Measurements from ENCODE around the gene FOXO6. TPM values are rescaled to one million over a fixed set of nuclear protein-coding genes. Genes with fewer than 3 reads are reported as not detected.

Gene FOXO6
- polyA plus RNA-seq, 1 donor (not counting 4 experiments of a cell fraction or from before 2014, with no cell fraction given): not detected

DNA sequence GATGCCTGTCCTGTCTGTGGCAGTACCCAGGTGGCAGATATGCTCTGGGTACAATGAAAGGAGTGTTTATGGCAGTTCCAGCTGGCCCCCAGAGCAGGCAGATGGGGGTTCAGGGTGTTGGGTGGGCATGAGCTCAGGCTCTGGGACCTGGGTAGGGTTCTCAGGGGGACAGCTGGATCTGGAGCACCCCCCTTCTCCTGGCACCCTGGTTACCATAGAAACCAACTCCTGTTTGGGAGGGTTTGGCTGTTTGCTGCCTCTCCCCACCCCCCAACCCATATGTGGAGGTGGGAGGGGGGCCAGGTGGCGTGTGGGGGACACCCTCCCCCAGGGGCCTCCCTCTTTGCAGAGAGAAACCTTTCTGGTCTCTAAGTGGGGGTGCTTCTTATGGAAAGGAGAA is 7.1 kb downstream of the FOXO6 start:
- Histone ChIP-seq H3K9me3 (ENCODE audit: control insufficient read depth, low read depth, low read length) (no peaks in the 10 kb centered on the region), H2AFZ (ENCODE audit: control insufficient read depth, low read length) (no peak overlapping the region), H3K4me2 (ENCODE audit: control insufficient read depth, extremely low read depth, insufficient read depth, low read depth, low read length) (no peak overlapping the region), H4K20me1 (ENCODE audit: control insufficient read depth, extremely low read depth, insufficient read depth, low read length) (peaks cover 5% of the 10 kb centered on the region), H3K79me2 (ENCODE audit: control insufficient read depth, insufficient read depth, low read length) (no peaks in the 10 kb centered on the region), H3K9me1 (ENCODE audit: control insufficient read depth, extremely low read depth, insufficient read depth, low read length) (no peaks in the 10 kb centered on the region), H3K9ac (ENCODE audit: control insufficient read depth, extremely low read depth, insufficient read depth, low read length) (no peak overlapping the region), H3K4me1 (ENCODE audit: control insufficient read depth, extremely low read depth, insufficient read depth, low read length) (peaks cover 2% of the 10 kb centered on the region), H3K27ac (ENCODE audit: control insufficient read depth, insufficient read depth, low read length) (no peak overlapping the region), H3K36me3 (ENCODE audit: control insufficient read depth in 2 of 2, extremely low read depth in 1 of 2, insufficient read depth in 2 of 2, low read length in 2 of 2) (no peaks in the 10 kb centered on the region), H3K4me3 (ENCODE audit: control insufficient read depth in 2 of 3, extremely low read depth in 1 of 3, insufficient read depth in 2 of 3, low read depth in 1 of 3, low read length in 3 of 3) (no peak overlapping the region), H3K27me3 (ENCODE audit: control insufficient read depth, extremely low read depth, insufficient read depth, low read length) (peaks cover 60% of the 10 kb centered on the region)
- no peak for TF ChIP-seq EZH2 (IDR thresholded peaks at IDR 0.05; ENCODE audit: low read length)
- TF ChIP-seq, protein P1, sequence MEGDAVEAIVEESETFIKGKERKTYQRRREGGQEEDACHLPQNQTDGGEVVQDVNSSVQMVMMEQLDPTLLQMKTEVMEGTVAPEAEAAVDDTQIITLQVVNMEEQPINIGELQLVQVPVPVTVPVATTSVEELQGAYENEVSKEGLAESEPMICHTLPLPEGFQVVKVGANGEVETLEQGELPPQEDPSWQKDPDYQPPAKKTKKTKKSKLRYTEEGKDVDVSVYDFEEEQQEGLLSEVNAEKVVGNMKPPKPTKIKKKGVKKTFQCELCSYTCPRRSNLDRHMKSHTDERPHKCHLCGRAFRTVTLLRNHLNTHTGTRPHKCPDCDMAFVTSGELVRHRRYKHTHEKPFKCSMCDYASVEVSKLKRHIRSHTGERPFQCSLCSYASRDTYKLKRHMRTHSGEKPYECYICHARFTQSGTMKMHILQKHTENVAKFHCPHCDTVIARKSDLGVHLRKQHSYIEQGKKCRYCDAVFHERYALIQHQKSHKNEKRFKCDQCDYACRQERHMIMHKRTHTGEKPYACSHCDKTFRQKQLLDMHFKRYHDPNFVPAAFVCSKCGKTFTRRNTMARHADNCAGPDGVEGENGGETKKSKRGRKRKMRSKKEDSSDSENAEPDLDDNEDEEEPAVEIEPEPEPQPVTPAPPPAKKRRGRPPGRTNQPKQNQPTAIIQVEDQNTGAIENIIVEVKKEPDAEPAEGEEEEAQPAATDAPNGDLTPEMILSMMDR (optimal IDR thresholded peaks at IDR 0.05 in 1 of 3, IDR thresholded peaks at IDR 0.05 in 1 of 3, conservative IDR thresholded peaks at IDR 0.05 in 1 of 3; ENCODE audit: extremely low read depth in 1 of 3, insufficient read depth in 2 of 3, low read length in 3 of 3): no peak
- dilution Hi-C loops (cut with MboI; ENCODE audit: extremely low pct_ligation_motif_present, low sequenced_read_pairs): no loop called here
- DNase-seq (ENCODE audit: low read depth, low spot score) (no peak), FAIRE-seq (no peak)

DNA sequence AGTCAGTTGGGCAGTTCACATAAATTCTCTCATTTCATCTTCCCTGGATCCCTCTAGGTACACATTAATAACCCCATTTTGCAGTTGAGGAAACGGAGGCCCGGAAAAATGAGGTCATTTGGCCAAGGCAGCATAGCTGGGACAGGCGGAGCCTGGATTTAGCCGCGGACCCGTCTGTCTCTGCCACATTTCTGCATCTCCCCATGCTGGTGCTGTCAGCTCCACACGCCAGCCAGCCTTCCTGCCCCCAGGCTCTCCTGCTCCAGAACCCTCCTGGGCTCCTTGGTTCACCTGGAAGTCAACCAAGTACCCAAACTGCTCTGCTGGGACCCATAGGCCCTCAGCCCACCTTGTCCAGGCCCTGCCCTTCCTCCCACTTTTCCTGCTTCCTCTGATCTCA is 7.6 kb downstream of the FOXO6 start:
- no peak overlapping the region for H3K27ac ChIP-seq (ENCODE audit: control insufficient read depth, insufficient read depth, low read length)
- no peaks in the 10 kb centered on the region for H3K9me3 ChIP-seq (ENCODE audit: control insufficient read depth, low read depth, low read length)
- no peak overlapping the region for H3K9ac ChIP-seq (ENCODE audit: control insufficient read depth, extremely low read depth, insufficient read depth, low read length)
- H3K79me2 ChIP-seq (ENCODE audit: control insufficient read depth, insufficient read depth, low read length): no peaks in the 10 kb centered on the region
- H2AFZ ChIP-seq (ENCODE audit: control insufficient read depth, low read length): no peak overlapping the region
- H3K4me3 ChIP-seq (ENCODE audit: control insufficient read depth in 2 of 3, extremely low read depth in 1 of 3, insufficient read depth in 2 of 3, low read depth in 1 of 3, low read length in 3 of 3): no peak overlapping the region
- peaks cover 2% of the 10 kb centered on the region for H3K4me1 ChIP-seq (ENCODE audit: control insufficient read depth, extremely low read depth, insufficient read depth, low read length)
- no peaks in the 10 kb centered on the region for H3K9me1 ChIP-seq (ENCODE audit: control insufficient read depth, extremely low read depth, insufficient read depth, low read length)
- H4K20me1 ChIP-seq (ENCODE audit: control insufficient read depth, extremely low read depth, insufficient read depth, low read length): peaks cover under 1% of the 10 kb centered on the region
- H3K36me3 ChIP-seq (ENCODE audit: control insufficient read depth in 2 of 2, extremely low read depth in 1 of 2, insufficient read depth in 2 of 2, low read length in 2 of 2): no peaks in the 10 kb centered on the region
- DNase-seq (ENCODE audit: low read depth, low spot score) (no peak), FAIRE-seq (no peak)
- TF ChIP-seq EZH2 (IDR thresholded peaks at IDR 0.05; ENCODE audit: low read length): no peak
- TF ChIP-seq, protein P1 (optimal IDR thresholded peaks at IDR 0.05 in 1 of 3, IDR thresholded peaks at IDR 0.05 in 1 of 3, conservative IDR thresholded peaks at IDR 0.05 in 1 of 3; ENCODE audit: extremely low read depth in 1 of 3, insufficient read depth in 2 of 3, low read length in 3 of 3): no peak
- H3K27me3 ChIP-seq (ENCODE audit: control insufficient read depth, extremely low read depth, insufficient read depth, low read length): peaks cover 56% of the 10 kb centered on the region
- H3K4me2 ChIP-seq (ENCODE audit: control insufficient read depth, extremely low read depth, insufficient read depth, low read depth, low read length): no peak overlapping the region
- dilution Hi-C loops (cut with MboI; ENCODE audit: extremely low pct_ligation_motif_present, low sequenced_read_pairs): no loop called here
